PC-3 (cell line): ENCODE results near the gene DLG2. TPM values are rescaled to one million over a fixed set of nuclear protein-coding genes. Genes with fewer than 3 reads are reported as not detected.

ENCODE experiments used
- ATAC-seq: fragments of 200-7000 bp; cut with Tn5 transposase; 2 replicates; pipeline ENCODE4 v1.9.1; 2020; ENCODE audit warnings: mild to moderate bottlenecking, moderate library complexity
- BruUV-seq: library from RNA; stranded (reverse); fragments of 400-500 nt; replicated peaks from 2 replicates; lab custom pipeline; 2021; lab: Mats Ljungman, UMichigan
- CTCF ChIA-PET: fragments of 300-600 bp; sonication (Branson Sonifier 250); formaldehyde crosslinking; loops from one replicate; lab custom pipeline; 2022; ENCODE audit warnings: antibody characterized with exemption; lab: Charles Lee
- POLR2A ChIA-PET: fragments of 300-600 bp; sonication (Branson Sonifier 250); formaldehyde crosslinking; loops from one replicate; lab custom pipeline; 2022; ENCODE audit warnings: antibody characterized with exemption; ENCODE audit not compliant: unreplicated experiment; lab: Charles Lee
- DNase-seq: peaks from one replicate; pipeline ENCODE4 v3.0.0-alpha.2; 2015
- H2AFZ ChIP-seq: fragments of 300-600 bp; sonication (generic); 2 replicates; pipeline ENCODE4 v1.6.0; 2016; ENCODE audit warnings: antibody characterized with exemption, low read length
- H3F3A ChIP-seq: fragments of 300-600 bp; sonication (generic); one replicate; pipeline ENCODE4 v1.6.0; 2017; ENCODE audit warnings: antibody characterized with exemption, low read length, control low read depth, mild to moderate bottlenecking; ENCODE audit not compliant: unreplicated experiment
- H3K27ac ChIP-seq: fragments of 300-600 bp; sonication (generic); 2 replicates; pipeline ENCODE4 v1.5.1; 2016; ENCODE audit warnings: mild to moderate bottlenecking, low read length
- H3K27me3 ChIP-seq: fragments of 300-600 bp; sonication (generic); 2 replicates; pipeline ENCODE4 v1.6.1; 2016; ENCODE audit warnings: low read length, mixed read lengths
- H3K36me3 ChIP-seq: fragments of 300-600 bp; sonication (generic); 2 replicates; pipeline ENCODE4 v1.6.1; 2016; ENCODE audit warnings: low read depth, mixed run types, low read length, mixed read lengths
- H3K4me1 ChIP-seq: fragments of 300-600 bp; sonication (generic); 2 replicates; pipeline ENCODE4 v1.5.1; 2016; ENCODE audit warnings: low read length; ENCODE audit not compliant: insufficient read depth
- H3K4me2 ChIP-seq: fragments of 300-600 bp; sonication (generic); 2 replicates; pipeline ENCODE4 v1.6.0; 2016; ENCODE audit warnings: low read length
- H3K4me3 ChIP-seq: fragments of 300-600 bp; sonication (generic); 2 replicates; pipeline ENCODE4 v1.5.1; 2016; ENCODE audit warnings: mild to moderate bottlenecking, low read length, mixed read lengths
- H3K79me2 ChIP-seq: fragments of 300-600 bp; sonication (generic); 2 replicates; pipeline ENCODE4 v1.6.1; 2017; ENCODE audit warnings: low read length, mixed read lengths
- H3K9ac ChIP-seq: fragments of 300-600 bp; sonication (generic); 2 replicates; pipeline ENCODE4 v1.6.0; 2016; ENCODE audit warnings: mild to moderate bottlenecking, low read length
- H3K9me2 ChIP-seq: fragments of 300-600 bp; sonication (generic); replicated peaks from 2 replicates; pipeline ENCODE4 v1.6.1; 2016; ENCODE audit warnings: mixed run types, low read length, mixed read lengths
- H3K9me3 ChIP-seq: fragments of 300-600 bp; sonication (generic); 2 replicates; pipeline ENCODE4 v1.6.1; 2016; ENCODE audit warnings: low read length, mixed read lengths
- H4K20me1 ChIP-seq: fragments of 300-600 bp; sonication (generic); 2 replicates; pipeline ENCODE4 v1.6.1; 2016; ENCODE audit warnings: low read length, mixed read lengths
- CTCF ChIP-seq: fragments of 300-600 bp; sonication (generic); conservative IDR thresholded peaks from 2 replicates; pipeline ENCODE4 v1.5.1; 2017; ENCODE audit warnings: antibody characterized with exemption, low read depth, mild to moderate bottlenecking, low read length
- EZH2 ChIP-seq: fragments of 300-600 bp; sonication (generic); IDR thresholded peaks from one replicate; pipeline ENCODE4 v1.6.1; 2017; ENCODE audit warnings: antibody characterized with exemption, mild to moderate bottlenecking, low read length; ENCODE audit not compliant: unreplicated experiment
- EZH2phosphoT487 ChIP-seq: fragments of 300-600 bp; sonication (generic); IDR thresholded peaks from 2 replicates; pipeline ENCODE4 v1.6.1; 2018; ENCODE audit warnings: mild to moderate bottlenecking, antibody characterized with exemption, low read length, borderline replicate concordance
- intact Hi-C: fragments of 100-400 bp; cut with micrococcal nuclease; formaldehyde crosslinking; loops from 2 replicates; pipeline ENCODE4 v1.9.0; 2023
- total RNA-seq: library from RNA; depleted of rRNA; stranded (reverse); fragments of >200 nt; gene quantifications from 2 replicates; pipeline ENCODE4 v1.2.3, GENCODE V29; 2014; rRNA removed

The DLG2 gene
- total RNA-seq, 1 experiment from 2014 or later = 0.58 TPM

GRCh38 chr11:83408946-83409345, 2218.2 kb downstream of the DLG2 start:
- Histone ChIP-seq H3K27ac (no peak overlapping the region), H3K9me2 (no peaks in the 10 kb centered on the region), H4K20me1 (no peaks in the 10 kb centered on the region), H3K79me2 (no peaks in the 10 kb centered on the region), H3K9me3 (no peaks in the 10 kb centered on the region), H3K9ac (no peak overlapping the region), H3K4me1 (no peaks in the 10 kb centered on the region), H3K27me3 (no peaks in the 10 kb centered on the region; the same call in 1 of the 2 replicates), H3K4me3 (no peak overlapping the region), H3K4me2 (no peak overlapping the region), H3K36me3 (no peaks in the 10 kb centered on the region), H3F3A (no peaks in the 10 kb centered on the region), H2AFZ (no peak overlapping the region)
- BruUV-seq = no TSS peak
- no peak for DNase-seq
- ChIA-PET POLR2A (no interaction called here), CTCF (no interaction called here)
- TF ChIP-seq EZH2 (no peak), CTCF (no peak), EZH2phosphoT487 (no peak)
- intact Hi-C loops = no loop called here
- no peak for ATAC-seq

Other genes with a start within 250 kb of the DLG2 start
- 62.1 and 79.5 TPM in 2 replicates for gene TMEM126B, start 1.2 kb upstream of the DLG2 start, total RNA-seq
- gene TMEM126A, start 20.6 kb upstream of the DLG2 start, total RNA-seq = 34.0 and 37.8 TPM in 2 replicates
- gene CREBZF, start 37.8 kb upstream of the DLG2 start, total RNA-seq = 75.0 and 114 TPM in 2 replicates
- gene CCDC89, start 58.9 kb upstream of the DLG2 start, total RNA-seq = 0.55 TPM in 1 of 2 replicates, not detected in the other
- 51.7 and 57.1 TPM in 2 replicates for gene SYTL2, start 183.8 kb upstream of the DLG2 start, total RNA-seq
- gene CCDC83, start 228.0 kb upstream of the DLG2 start, total RNA-seq = 0.22 TPM in 1 of 2 replicates, not detected in the other